Adrenal gland (tissue), 12 donors: ENCODE results near the gene PTPRE. TPM values are rescaled to one million over a fixed set of nuclear protein-coding genes. Genes with fewer than 3 reads are reported as not detected.

Experiments
- DNase-seq, 7 donors: peaks; one replicate each; pipeline ENCODE4 v3.0.0-alpha.2; 2019 to 2020
- H3K27ac ChIP-seq, 5 donors: fragments of 200-600 bp; sonication (generic) in 4 of 5; 1 replicate in 3 of 5; 2 replicates in 2 of 5; pipeline versions ENCODE4 v1.5.1 to v1.8.0; 2016 to 2020; ENCODE audit warnings: mild to moderate bottlenecking in 1 of 5
- H3K27me3 ChIP-seq: fragments of 200-600 bp; 2 replicates; pipeline ENCODE4 v1.8.0; 2021
- H3K36me3 ChIP-seq, 2 donors: fragments of 200-600 bp; replicated peaks in 1 of 2; 1 replicate in 1 of 2; 2 replicates in 1 of 2; pipeline versions ENCODE4 v1.5.1 to v1.8.0; 2018 to 2022
- H3K4me1 ChIP-seq, 2 donors: fragments of 200-600 bp; replicated peaks in 1 of 2; 1 replicate in 1 of 2; 2 replicates in 1 of 2; pipeline versions ENCODE4 v1.5.1 to v1.8.0; 2018 to 2021
- H3K4me3 ChIP-seq, 4 donors: fragments of 200-600 bp; sonication (generic) in 3 of 4; one replicate each; pipeline ENCODE4 v1.5.1; 2016 to 2018
- H3K9me3 ChIP-seq, 3 donors: fragments of 200-600 bp; sonication (generic) in 1 of 3; replicated peaks in 1 of 3; 1 replicate in 2 of 3; 2 replicates in 1 of 3; pipeline versions ENCODE4 v1.5.1 to v1.8.0; 2016 to 2021
- POLR2A ChIP-seq, 2 donors: fragments of 450-650 bp; IDR thresholded peaks; one replicate each; pipeline ENCODE4 v1.6.1; 2017; ENCODE audit warnings: antibody characterized with exemption in 2 of 2, mild to moderate bottlenecking in 2 of 2, moderate library complexity in 1 of 2
- WGBS, 4 donors: extraction: QIAGEN DNeasy Blood & Tissue Kit in 2 of 4; methylation state at CpG; one replicate each; pipeline versions ENCODE4 v1.1.5 to v1.1.7; 2013 to 2017; 5-methylcytosine and 5-hydroxymethylcytosine counted together
- intact Hi-C, 2 donors: fragments of 100-400 bp; cut with DNase I; formaldehyde crosslinking; loops; one replicate each; pipeline versions ENCODE4 v1.14.1 to v1.15.0; 2022 to 2023
- polyA plus RNA-seq, 3 donors: library from polyadenylated mRNA; stranded (reverse); fragments of 200-250 nt in 2 of 3; fragments of 350-450 nt in 1 of 3; fragmentation: Illumina TruSeq in 1 of 3; extraction: RNeasy Lipid Tissue Mini Kit (QIAGEN cat#74804) in 1 of 3; gene quantifications; one replicate each; pipeline ENCODE4 v1.2.3, GENCODE V29; 2013 to 2014
- total RNA-seq, 9 donors: library from RNA; depleted of rRNA in 4 of 9; stranded (reverse); fragments of >200 nt in 4 of 9; fragments of 120-200 nt in 1 of 9; fragmentation: NEBNext Ultra II Directional in 1 of 9; extraction: Animal tissue kit (Norgen Biotek cat#: 25700) in 1 of 9; gene quantifications; one replicate each; pipeline versions ENCODE4 v1.1.0 to v1.2.4, GENCODE V29; 2013 to 2023
- TF ChIP-seq, protein P1 (sequence below), 6 experiments: fragments of 450-650 bp in 4 of 6; fragments of 200-600 bp in 2 of 6; sonication (generic) in 1 of 6; IDR thresholded peaks; 1 replicate in 5 of 6; 2 replicates in 1 of 6; pipeline versions ENCODE4 v1.5.1 to v1.8.0; 2016 to 2021; ENCODE audit warnings: antibody characterized with exemption in 6 of 6, mild to moderate bottlenecking in 2 of 6, moderate library complexity in 1 of 6
- donor health status: healthy with polysubstance abuse.
- donor health status: Bipolar disorder and iron deficiency.
- donor health status: DM: yes; HTN: yes; CAD: no.
- donor health status: DM: no; HTN: no; CAD: no.
- donor health status: DM: no; HTN: no; CAD: no.
- donor health status: DM: yes; HTN: yes; CAD: no.

The PTPRE gene
- total and polyA plus RNA-seq, 12 donors: 7.6 to 52.8 (median 41.0) TPM

GRCh38 chr10:127887541-127888415 lies 19.1 kb upstream of the PTPRE start:
- no peaks in the 10 kb centered on the region for H3K27me3 ChIP-seq
- no peak overlapping the region for H3K4me3 ChIP-seq
- WGBS, 4 donors: 73 to 81% (median 77%) methylated on average over 12 to 16 of the region's 16 CpGs
- H3K27ac ChIP-seq: no peak overlapping the region
- no peaks in the 10 kb centered on the region for H3K4me1 ChIP-seq
- TF ChIP-seq, protein P1, sequence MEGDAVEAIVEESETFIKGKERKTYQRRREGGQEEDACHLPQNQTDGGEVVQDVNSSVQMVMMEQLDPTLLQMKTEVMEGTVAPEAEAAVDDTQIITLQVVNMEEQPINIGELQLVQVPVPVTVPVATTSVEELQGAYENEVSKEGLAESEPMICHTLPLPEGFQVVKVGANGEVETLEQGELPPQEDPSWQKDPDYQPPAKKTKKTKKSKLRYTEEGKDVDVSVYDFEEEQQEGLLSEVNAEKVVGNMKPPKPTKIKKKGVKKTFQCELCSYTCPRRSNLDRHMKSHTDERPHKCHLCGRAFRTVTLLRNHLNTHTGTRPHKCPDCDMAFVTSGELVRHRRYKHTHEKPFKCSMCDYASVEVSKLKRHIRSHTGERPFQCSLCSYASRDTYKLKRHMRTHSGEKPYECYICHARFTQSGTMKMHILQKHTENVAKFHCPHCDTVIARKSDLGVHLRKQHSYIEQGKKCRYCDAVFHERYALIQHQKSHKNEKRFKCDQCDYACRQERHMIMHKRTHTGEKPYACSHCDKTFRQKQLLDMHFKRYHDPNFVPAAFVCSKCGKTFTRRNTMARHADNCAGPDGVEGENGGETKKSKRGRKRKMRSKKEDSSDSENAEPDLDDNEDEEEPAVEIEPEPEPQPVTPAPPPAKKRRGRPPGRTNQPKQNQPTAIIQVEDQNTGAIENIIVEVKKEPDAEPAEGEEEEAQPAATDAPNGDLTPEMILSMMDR (IDR thresholded peaks at IDR 0.05): no peak
- TF ChIP-seq POLR2A (IDR thresholded peaks at IDR 0.05): no peak
- no peaks in the 10 kb centered on the region for H3K9me3 ChIP-seq
- no peaks in the 10 kb centered on the region for H3K36me3 ChIP-seq
- DNase-seq: no peak
- intact Hi-C loops: no loop called here

GRCh38 chr10:127888521-127889312 lies 18.2 kb upstream of the PTPRE start:
- TF ChIP-seq POLR2A (IDR thresholded peaks at IDR 0.05): no peak
- TF ChIP-seq, protein P1 (IDR thresholded peaks at IDR 0.05): no peak
- Histone ChIP-seq H3K27me3 (no peaks in the 10 kb centered on the region), H3K36me3 (no peaks in the 10 kb centered on the region), H3K4me1 (no peaks in the 10 kb centered on the region), H3K4me3 (no peak overlapping the region), H3K27ac (peak overlapping the region in 1 of 5 donors; percentile 62), H3K9me3 (no peaks in the 10 kb centered on the region)
- intact Hi-C loops: no loop called here
- no peak for DNase-seq
- WGBS, 4 donors: 87 to 89% (median 88%) methylated on average over 13 of the region's 13 CpGs

DNA sequence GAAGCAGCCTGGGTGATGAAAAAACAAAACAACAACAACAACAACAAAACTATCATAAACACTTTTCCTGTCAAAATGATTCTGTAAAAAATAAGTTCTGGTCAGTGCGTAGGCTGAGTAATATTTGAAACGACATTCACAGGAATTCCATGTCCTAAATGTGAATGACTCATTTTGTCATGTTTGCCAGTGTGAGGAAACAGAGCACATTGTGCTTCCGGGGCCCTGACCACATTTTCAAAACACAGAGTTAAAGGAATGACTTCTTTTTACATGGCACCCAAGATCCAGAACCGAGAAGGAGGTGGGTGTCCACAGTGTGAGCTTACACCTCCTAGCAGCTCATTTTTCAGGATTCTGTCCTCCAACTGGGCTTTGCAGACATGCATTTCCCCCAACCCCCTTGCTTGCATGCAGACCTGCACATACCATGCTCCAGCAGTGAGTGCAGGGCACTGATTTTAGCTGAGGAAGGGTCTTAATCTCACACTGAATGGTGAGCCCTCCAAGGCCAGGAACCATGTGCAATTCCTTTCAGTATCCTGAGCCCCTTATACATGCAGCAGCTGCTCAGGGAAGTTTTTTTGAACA lies 17.2 kb upstream of the PTPRE start:
- DNase-seq: peak in 1 of 7 donors; percentile 37
- H3K9me3 ChIP-seq: no peaks in the 10 kb centered on the region
- WGBS, 4 donors: 22 to 41% (median 29%) methylated on average over 4 of the region's 4 CpGs
- no peaks in the 10 kb centered on the region for H3K36me3 ChIP-seq
- no peak for TF ChIP-seq POLR2A (IDR thresholded peaks at IDR 0.05)
- TF ChIP-seq, protein P1 (IDR thresholded peaks at IDR 0.05): no peak
- H3K4me3 ChIP-seq: no peak overlapping the region
- peak overlapping the region in 1 of 5 donors; percentile 62 for H3K27ac ChIP-seq
- no peaks in the 10 kb centered on the region for H3K4me1 ChIP-seq
- intact Hi-C loops: no loop called here
- no peaks in the 10 kb centered on the region for H3K27me3 ChIP-seq

GRCh38 chr10:127890216-127890615 lies 16.7 kb upstream of the PTPRE start:
- H3K27ac ChIP-seq: peak overlapping the region in 1 of 5 donors; percentile 59
- H3K27me3 ChIP-seq: no peaks in the 10 kb centered on the region
- no peak overlapping the region for H3K4me3 ChIP-seq
- intact Hi-C loops: no loop called here
- H3K4me1 ChIP-seq: no peaks in the 10 kb centered on the region
- no peaks in the 10 kb centered on the region for H3K9me3 ChIP-seq
- no peak for DNase-seq
- TF ChIP-seq POLR2A (IDR thresholded peaks at IDR 0.05): no peak
- TF ChIP-seq, protein P1 (IDR thresholded peaks at IDR 0.05): no peak
- no peaks in the 10 kb centered on the region for H3K36me3 ChIP-seq
- WGBS, 4 donors: 59 to 67% (median 63%) methylated on average over 3 of the region's 3 CpGs
